SK-N-SH treated with all-trans-retinoic acid at 6 μM for 48 hours (cell line): Measurements from ENCODE around the gene FAM229A.
"Not testable (repeated sequence)": the region's sequence is repeated elsewhere in the genome, so short reads cannot be mapped to it uniquely, and the experiment has no call there.

ENCODE experiments used
- ATAC-seq: fragments of 200-7000 bp; cut with Tn5 transposase; 3 replicates; pipeline ENCODE4 v1.9.1; 2020; ENCODE audit warnings: mild to moderate bottlenecking, moderate library complexity
- ARNTL ChIP-seq: fragments of 450-650 bp; formaldehyde crosslinking; IDR thresholded peaks from 2 replicates; pipeline ENCODE4 v1.5.0; 2020; ENCODE audit warnings: low read depth, mild to moderate bottlenecking, moderate library complexity, borderline replicate concordance
- BACH2 ChIP-seq: fragments of 250-450 bp; sonication (Bioruptor Pico); IDR thresholded peaks from 2 replicates; pipeline ENCODE4 v1.9.0; 2021; ENCODE audit warnings: mild to moderate bottlenecking, borderline replicate concordance
- CREB5 ChIP-seq: fragments of 250-450 bp; sonication (Bioruptor Pico); IDR thresholded peaks from 2 replicates; pipeline ENCODE4 v1.5.1; 2020; ENCODE audit warnings: low read depth, mild to moderate bottlenecking, moderate library complexity
- CSDC2 ChIP-seq: fragments of 250-450 bp; sonication (Bioruptor Pico); IDR thresholded peaks from 2 replicates; pipeline ENCODE4 v1.5.0; 2020; ENCODE audit warnings: mild to moderate bottlenecking, moderate library complexity
- ESRRG ChIP-seq: fragments of 250-450 bp; sonication (Bioruptor Pico); IDR thresholded peaks from 2 replicates; pipeline ENCODE4 v1.6.1; 2021; ENCODE audit warnings: mild to moderate bottlenecking
- GLIS3 ChIP-seq: fragments of 250-450 bp; sonication (Bioruptor Pico); IDR thresholded peaks from 2 replicates; pipeline ENCODE4 v1.5.0; 2020; ENCODE audit warnings: mild to moderate bottlenecking, moderate library complexity
- OSR1 ChIP-seq: fragments of 250-450 bp; sonication (Bioruptor Pico); IDR thresholded peaks from 2 replicates; pipeline ENCODE4 v1.8.0; 2022; ENCODE audit warnings: moderate library complexity, mild to moderate bottlenecking, inconsistent platforms
- POU6F1 ChIP-seq: fragments of 250-450 bp; sonication (Bioruptor Pico); IDR thresholded peaks from 2 replicates; pipeline ENCODE4 v1.8.0; 2021; ENCODE audit warnings: low read depth, mild to moderate bottlenecking, moderate library complexity, borderline replicate concordance
- PPARA ChIP-seq: fragments of 250-450 bp; sonication (Bioruptor Pico); IDR thresholded peaks from 2 replicates; pipeline ENCODE4 v1.5.0; 2020; ENCODE audit warnings: mild to moderate bottlenecking, borderline replicate concordance
- RARB ChIP-seq: fragments of 250-450 bp; sonication (Bioruptor Pico); IDR thresholded peaks from 2 replicates; pipeline ENCODE4 v1.8.0; 2021; ENCODE audit warnings: mild to moderate bottlenecking, moderate library complexity
- SNAI2 ChIP-seq: fragments of 250-450 bp; sonication (Bioruptor Pico); IDR thresholded peaks from 2 replicates; pipeline ENCODE4 v1.5.0; 2020; ENCODE audit warnings: mild to moderate bottlenecking, moderate library complexity
- TCF4 ChIP-seq: fragments of 250-450 bp; sonication (Bioruptor Pico); IDR thresholded peaks from 2 replicates; pipeline ENCODE4 v1.8.0; 2021; ENCODE audit warnings: mild to moderate bottlenecking, moderate library complexity, borderline replicate concordance
- TOX ChIP-seq: fragments of 250-450 bp; sonication (Bioruptor Pico); IDR thresholded peaks from 2 replicates; pipeline ENCODE4 v1.8.0; 2021; ENCODE audit warnings: mild to moderate bottlenecking, moderate library complexity, borderline replicate concordance
- ZC3H10 ChIP-seq: fragments of 250-450 bp; sonication (Bioruptor Pico); IDR thresholded peaks from 2 replicates; pipeline ENCODE4 v1.5.1; 2021; ENCODE audit warnings: mild to moderate bottlenecking, moderate library complexity
- ZFP3 ChIP-seq: fragments of 250-450 bp; sonication (Bioruptor Pico); IDR thresholded peaks from 2 replicates; pipeline ENCODE4 v1.5.0; 2020; ENCODE audit warnings: mild to moderate bottlenecking, moderate library complexity
- ZFP30 ChIP-seq: fragments of 450-650 bp; formaldehyde crosslinking; IDR thresholded peaks from 2 replicates; pipeline ENCODE4 v1.5.0; 2022; ENCODE audit warnings: mild to moderate bottlenecking, moderate library complexity
- ZNF565 ChIP-seq: fragments of 450-650 bp; formaldehyde crosslinking; conservative IDR thresholded peaks from 2 replicates; pipeline ENCODE4 v1.5.0; 2020; ENCODE audit warnings: low read depth, mild to moderate bottlenecking, moderate library complexity
- ZNF8 ChIP-seq: fragments of 450-650 bp; formaldehyde crosslinking; IDR thresholded peaks from 2 replicates; pipeline ENCODE4 v1.5.0; 2020; ENCODE audit warnings: mild to moderate bottlenecking, moderate library complexity
- TF ChIP-seq, protein P1 (sequence below): fragments of 250-450 bp; sonication (Bioruptor Pico); IDR thresholded peaks from 2 replicates; pipeline ENCODE4 v1.5.0; 2020; ENCODE audit warnings: mild to moderate bottlenecking, moderate library complexity

Gene FAM229A

DNA sequence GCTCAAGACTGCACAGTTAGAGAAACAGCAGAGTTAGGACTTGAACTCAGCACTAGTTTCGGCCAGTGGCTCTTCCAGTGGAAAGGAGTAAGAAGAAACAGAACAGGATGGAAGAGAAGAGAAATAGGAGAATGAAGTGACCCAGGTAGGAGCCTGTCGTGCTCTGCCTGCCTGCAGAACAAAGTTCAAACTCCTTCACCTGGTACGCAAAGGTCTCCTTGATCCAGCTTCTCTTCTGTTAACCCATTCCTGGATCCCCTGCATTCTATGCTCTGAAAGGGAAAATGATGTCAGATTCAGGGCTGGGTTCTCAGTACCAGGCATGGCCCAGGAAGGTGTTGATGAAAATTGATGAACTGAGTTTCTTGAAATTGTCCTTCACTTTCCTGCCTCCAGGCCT is 3.9 kb downstream of the FAM229A start:
- no peak for TF ChIP-seq CSDC2 (CRISPR knock-in tag)
- TF ChIP-seq ZNF8 (CRISPR knock-in tag): no peak
- TF ChIP-seq OSR1 (CRISPR knock-in tag): no peak
- TF ChIP-seq PPARA (CRISPR knock-in tag): no peak
- no peak for TF ChIP-seq ESRRG (CRISPR knock-in tag)
- TF ChIP-seq SNAI2 (CRISPR knock-in tag): no peak
- ATAC-seq: no peak

GRCh38 chr1:32357614-32358013 is 4.7 kb downstream of the FAM229A start:
- no peak for ATAC-seq
- TF ChIP-seq ZC3H10 (CRISPR knock-in tag) (no peak), ESRRG (CRISPR knock-in tag) (no peak), BACH2 (CRISPR knock-in tag) (no peak), POU6F1 (CRISPR knock-in tag) (no peak), ARNTL (CRISPR knock-in tag) (no peak), CREB5 (no peak), ZNF8 (CRISPR knock-in tag) (no peak), ZFP30 (no peak), TOX (CRISPR knock-in tag) (no peak), GLIS3 (CRISPR knock-in tag) (no peak), OSR1 (CRISPR knock-in tag) (no peak), ZNF565 (CRISPR knock-in tag) (no peak)
- TF ChIP-seq, protein P1, sequence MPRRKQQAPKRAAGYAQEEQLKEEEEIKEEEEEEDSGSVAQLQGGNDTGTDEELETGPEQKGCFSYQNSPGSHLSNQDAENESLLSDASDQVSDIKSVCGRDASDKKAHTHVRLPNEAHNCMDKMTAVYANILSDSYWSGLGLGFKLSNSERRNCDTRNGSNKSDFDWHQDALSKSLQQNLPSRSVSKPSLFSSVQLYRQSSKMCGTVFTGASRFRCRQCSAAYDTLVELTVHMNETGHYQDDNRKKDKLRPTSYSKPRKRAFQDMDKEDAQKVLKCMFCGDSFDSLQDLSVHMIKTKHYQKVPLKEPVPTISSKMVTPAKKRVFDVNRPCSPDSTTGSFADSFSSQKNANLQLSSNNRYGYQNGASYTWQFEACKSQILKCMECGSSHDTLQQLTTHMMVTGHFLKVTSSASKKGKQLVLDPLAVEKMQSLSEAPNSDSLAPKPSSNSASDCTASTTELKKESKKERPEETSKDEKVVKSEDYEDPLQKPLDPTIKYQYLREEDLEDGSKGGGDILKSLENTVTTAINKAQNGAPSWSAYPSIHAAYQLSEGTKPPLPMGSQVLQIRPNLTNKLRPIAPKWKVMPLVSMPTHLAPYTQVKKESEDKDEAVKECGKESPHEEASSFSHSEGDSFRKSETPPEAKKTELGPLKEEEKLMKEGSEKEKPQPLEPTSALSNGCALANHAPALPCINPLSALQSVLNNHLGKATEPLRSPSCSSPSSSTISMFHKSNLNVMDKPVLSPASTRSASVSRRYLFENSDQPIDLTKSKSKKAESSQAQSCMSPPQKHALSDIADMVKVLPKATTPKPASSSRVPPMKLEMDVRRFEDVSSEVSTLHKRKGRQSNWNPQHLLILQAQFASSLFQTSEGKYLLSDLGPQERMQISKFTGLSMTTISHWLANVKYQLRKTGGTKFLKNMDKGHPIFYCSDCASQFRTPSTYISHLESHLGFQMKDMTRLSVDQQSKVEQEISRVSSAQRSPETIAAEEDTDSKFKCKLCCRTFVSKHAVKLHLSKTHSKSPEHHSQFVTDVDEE: no peak
- TF ChIP-seq, all 23 proteins: peak for 0

GRCh38 chr1:32356478-32356877 is 5.8 kb downstream of the FAM229A start:
- no peak for ATAC-seq

DNA sequence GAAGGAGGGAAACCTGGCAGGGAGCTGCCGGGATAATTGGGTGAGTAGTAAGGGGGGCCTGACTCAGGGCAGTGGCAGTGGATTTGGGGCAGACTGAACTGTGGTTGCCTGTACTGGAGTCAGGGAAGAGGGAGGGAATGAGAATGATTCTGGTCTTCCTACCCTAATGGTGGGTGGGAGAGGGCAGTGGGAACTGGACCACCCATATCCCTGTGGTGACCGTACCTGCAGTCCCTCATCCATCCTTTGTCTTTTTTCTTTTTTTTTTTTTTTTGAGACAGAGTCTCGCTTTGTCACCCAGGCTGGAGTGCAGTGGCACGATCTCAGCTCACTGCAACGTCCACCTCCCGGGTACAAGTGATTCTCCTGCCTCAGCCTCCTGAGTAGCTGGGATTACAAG is 6.5 kb downstream of the FAM229A start:
- not testable (repeated sequence) for ATAC-seq

More at GRCh38 chr1:32356478-32356877, 5.8 kb downstream of the FAM229A start:
- TF ChIP-seq PPARA (CRISPR knock-in tag): no peak
- no peak for TF ChIP-seq RARB (CRISPR knock-in tag)
- no peak for TF ChIP-seq SNAI2 (CRISPR knock-in tag)
- no peak for TF ChIP-seq TOX (CRISPR knock-in tag)
- TF ChIP-seq, protein P1: no peak
- TF ChIP-seq TCF4 (CRISPR knock-in tag): no peak
- no peak for TF ChIP-seq ZNF565 (CRISPR knock-in tag)
- no peak for TF ChIP-seq CREB5
- TF ChIP-seq ZFP3 (CRISPR knock-in tag): no peak
